Upper lobe of left lung (tissue), 6 donors: Measurements from ENCODE around the gene DHCR24. TPM values are rescaled to one million over a fixed set of nuclear protein-coding genes. Genes with fewer than 3 reads are reported as not detected.

ENCODE experiments used
- ATAC-seq, 2 donors: fragments of 200-7000 bp; cut with Tn5 transposase; one replicate each; pipeline ENCODE4 v1.9.1; 2022; ENCODE audit warnings: mild to moderate bottlenecking in 2 of 2, moderate library complexity in 2 of 2; ENCODE audit not compliant: low FRiP score in 2 of 2
- DNase-seq, 2 donors: peaks; one replicate each; pipeline ENCODE4 v3.0.0-alpha.2; 2019 to 2020
- H3K27ac ChIP-seq, 4 donors: fragments of 200-600 bp; sonication (generic); one replicate each; pipeline ENCODE4 v1.5.1; 2016 to 2019
- H3K27me3 ChIP-seq, 4 donors: fragments of 200-600 bp; sonication (generic); one replicate each; pipeline ENCODE4 v1.5.1; 2017 to 2019
- H3K36me3 ChIP-seq, 4 donors: fragments of 200-600 bp; sonication (generic); one replicate each; pipeline ENCODE4 v1.5.1; 2016 to 2019
- H3K4me1 ChIP-seq, 4 donors: fragments of 200-600 bp; sonication (generic); one replicate each; pipeline ENCODE4 v1.5.1; 2018 to 2019
- H3K4me3 ChIP-seq, 4 donors: fragments of 200-600 bp; sonication (generic); one replicate each; pipeline ENCODE4 v1.5.1; 2017 to 2019; ENCODE audit warnings: mild to moderate bottlenecking in 2 of 4, moderate library complexity in 1 of 4
- H3K9me3 ChIP-seq, 4 donors: fragments of 200-600 bp; sonication (generic); one replicate each; pipeline ENCODE4 v1.5.1; 2018 to 2019
- EP300 ChIP-seq, 4 donors: sonication (generic); formaldehyde crosslinking; IDR thresholded peaks; one replicate each; pipeline ENCODE4 v1.5.1; 2017; ENCODE audit warnings: antibody characterized with exemption in 4 of 4, control low read depth in 2 of 4
- POLR2A ChIP-seq, 4 donors: fragments of 450-650 bp; IDR thresholded peaks; one replicate each; pipeline ENCODE4 v1.5.1; 2016 to 2017; ENCODE audit warnings: antibody characterized with exemption in 4 of 4, mild to moderate bottlenecking in 2 of 4
- POLR2AphosphoS5 ChIP-seq, 2 donors: sonication (generic); formaldehyde crosslinking; IDR thresholded peaks; one replicate each; pipeline ENCODE4 v1.5.1; 2017; ENCODE audit warnings: antibody characterized with exemption in 2 of 2
- WGBS, 2 donors: methylation state at CpG; one replicate each; pipeline ENCODE4 v1.1.5; 2017 to 2018; 5-methylcytosine and 5-hydroxymethylcytosine counted together
- total RNA-seq, 6 donors: library from RNA; depleted of rRNA in 4 of 6; stranded (reverse); fragments of >200 nt in 4 of 6; gene quantifications; one replicate each; pipeline versions ENCODE4 v1.1.0 to v1.2.1, GENCODE V29; 2016 to 2021
- TF ChIP-seq, protein P1 (sequence below), 6 experiments: fragments of 450-650 bp in 4 of 6; fragments of 200-600 bp in 2 of 6; sonication (generic) in 2 of 6; IDR thresholded peaks; one replicate each; pipeline ENCODE4 v1.5.1; 2016 to 2019; ENCODE audit warnings: antibody characterized with exemption in 6 of 6
- donor health status: DM: no; HTN: no; CAD: no; lungs with moderate emphysema.
- donor health status: DM: no; HTN: yes; CAD: no; lungs with severe emphysema.

The DHCR24 gene
- total RNA-seq, 6 donors from 2014 or later: 188 to 863 (median 555) TPM

GRCh38 chr1:54904476-54905048 is 17.6 kb upstream of the DHCR24 start:
- H3K4me1 ChIP-seq: no peaks in the 10 kb centered on the region
- WGBS, 2 donors: 48 to 91% methylated on average over 2 of the region's 2 CpGs
- H3K36me3 ChIP-seq: no peaks in the 10 kb centered on the region
- no peak for ATAC-seq
- TF ChIP-seq, protein P1, sequence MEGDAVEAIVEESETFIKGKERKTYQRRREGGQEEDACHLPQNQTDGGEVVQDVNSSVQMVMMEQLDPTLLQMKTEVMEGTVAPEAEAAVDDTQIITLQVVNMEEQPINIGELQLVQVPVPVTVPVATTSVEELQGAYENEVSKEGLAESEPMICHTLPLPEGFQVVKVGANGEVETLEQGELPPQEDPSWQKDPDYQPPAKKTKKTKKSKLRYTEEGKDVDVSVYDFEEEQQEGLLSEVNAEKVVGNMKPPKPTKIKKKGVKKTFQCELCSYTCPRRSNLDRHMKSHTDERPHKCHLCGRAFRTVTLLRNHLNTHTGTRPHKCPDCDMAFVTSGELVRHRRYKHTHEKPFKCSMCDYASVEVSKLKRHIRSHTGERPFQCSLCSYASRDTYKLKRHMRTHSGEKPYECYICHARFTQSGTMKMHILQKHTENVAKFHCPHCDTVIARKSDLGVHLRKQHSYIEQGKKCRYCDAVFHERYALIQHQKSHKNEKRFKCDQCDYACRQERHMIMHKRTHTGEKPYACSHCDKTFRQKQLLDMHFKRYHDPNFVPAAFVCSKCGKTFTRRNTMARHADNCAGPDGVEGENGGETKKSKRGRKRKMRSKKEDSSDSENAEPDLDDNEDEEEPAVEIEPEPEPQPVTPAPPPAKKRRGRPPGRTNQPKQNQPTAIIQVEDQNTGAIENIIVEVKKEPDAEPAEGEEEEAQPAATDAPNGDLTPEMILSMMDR (IDR thresholded peaks at IDR 0.05): no peak
- no peak for TF ChIP-seq POLR2A (IDR thresholded peaks at IDR 0.05)
- TF ChIP-seq POLR2AphosphoS5 (IDR thresholded peaks at IDR 0.05): no peak
- TF ChIP-seq EP300 (IDR thresholded peaks at IDR 0.05): no peak
- H3K9me3 ChIP-seq: no peaks in the 10 kb centered on the region
- H3K4me3 ChIP-seq: no peak overlapping the region
- H3K27me3 ChIP-seq: no peaks in the 10 kb centered on the region
- DNase-seq: no peak
- no peak overlapping the region for H3K27ac ChIP-seq

- Histone ChIP-seq H3K9me3 (no peaks in the 10 kb centered on the region), H3K4me3 (no peak overlapping the region), H3K27ac (no peak overlapping the region), H3K4me1 (peaks cover 0 to 4% (median 0%) of the 10 kb centered on the region in 4 donors), H3K36me3 (no peaks in the 10 kb centered on the region), H3K27me3 (no peaks in the 10 kb centered on the region)
- DNase-seq (no peak), ATAC-seq (no peak)
- WGBS, 2 donors: 70 to 89% methylated on average over 1 of the region's 1 CpG
- TF ChIP-seq, protein P1 (IDR thresholded peaks at IDR 0.05): no peak
- no peak for TF ChIP-seq POLR2AphosphoS5 (IDR thresholded peaks at IDR 0.05)
- no peak for TF ChIP-seq POLR2A (IDR thresholded peaks at IDR 0.05)
- no peak for TF ChIP-seq EP300 (IDR thresholded peaks at IDR 0.05)
Measured at GRCh38 chr1:54894271-54894670, 7.3 kb upstream of the DHCR24 start.

GRCh38 chr1:54892586-54892985 is 5.6 kb upstream of the DHCR24 start:
- H3K36me3 ChIP-seq: no peaks in the 10 kb centered on the region
- no peak for TF ChIP-seq EP300 (IDR thresholded peaks at IDR 0.05)
- no peak for TF ChIP-seq POLR2A (IDR thresholded peaks at IDR 0.05)
- TF ChIP-seq, protein P1 (IDR thresholded peaks at IDR 0.05): no peak
- TF ChIP-seq POLR2AphosphoS5 (IDR thresholded peaks at IDR 0.05): no peak

DNA sequence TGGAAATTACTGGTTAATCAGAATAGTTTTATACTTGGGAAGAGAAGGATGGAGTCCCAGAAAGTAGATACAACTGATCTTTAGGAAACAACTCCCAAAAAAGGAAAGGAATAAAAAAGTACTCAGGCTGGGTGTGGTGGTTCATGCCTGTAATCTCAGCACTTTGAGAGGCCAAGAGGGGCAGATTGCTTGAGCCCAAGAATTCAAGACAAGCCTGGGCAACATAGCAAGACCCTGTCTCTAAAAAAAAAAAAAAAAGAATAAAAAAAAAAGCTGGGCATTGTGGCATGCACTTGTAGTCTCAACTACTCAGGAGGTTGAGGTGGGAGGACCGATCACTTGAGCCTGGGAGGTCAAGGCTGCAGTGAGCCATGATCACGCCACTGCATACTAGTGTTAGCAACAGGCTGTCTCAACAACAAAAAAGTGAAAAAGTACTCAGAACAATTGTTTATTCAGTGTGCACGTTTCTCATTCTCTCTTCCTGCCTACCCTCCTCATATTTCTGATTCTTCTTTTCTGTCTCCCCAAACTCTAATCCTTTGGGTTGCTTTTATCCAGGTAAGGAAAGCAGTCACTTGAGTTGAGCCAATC is 2.2 kb upstream of the DHCR24 start:
- no peaks in the 10 kb centered on the region for H3K9me3 ChIP-seq
- ATAC-seq: no peak
- TF ChIP-seq, protein P1 (IDR thresholded peaks at IDR 0.05): no peak
- peak overlapping the region in 3 of 4 donors; percentile 33 to 56 (median 49) for H3K27ac ChIP-seq
- H3K4me1 ChIP-seq: peaks cover 0 to 32% (median 25%) of the 10 kb centered on the region in 4 donors
- no peaks in the 10 kb centered on the region for H3K27me3 ChIP-seq
- H3K4me3 ChIP-seq: no peak overlapping the region
- H3K36me3 ChIP-seq: no peaks in the 10 kb centered on the region
- DNase-seq: no peak
- WGBS, 2 donors: 49 to 68% methylated on average over 3 of the region's 3 CpGs

More at GRCh38 chr1:54892586-54892985, 5.6 kb upstream of the DHCR24 start:
- no peak for ATAC-seq
- no peak for DNase-seq
- 64 to 68% methylated on average over 1 of the region's 1 CpG for WGBS, 2 donors
- H3K27ac ChIP-seq: no peak overlapping the region
- peaks cover 0 to 15% (median 7%) of the 10 kb centered on the region in 4 donors for H3K4me1 ChIP-seq
- no peaks in the 10 kb centered on the region for H3K9me3 ChIP-seq
- no peak overlapping the region for H3K4me3 ChIP-seq
- H3K27me3 ChIP-seq: no peaks in the 10 kb centered on the region
